Adrenal gland (tissue), 5 donors: Measurements from ENCODE around the gene CD22.

Experiments used
- CTCF ChIP-seq, 6 experiments: fragments of 450-650 bp in 4 of 6; fragments of 200-600 bp in 2 of 6; sonication (generic) in 1 of 6; IDR thresholded peaks; 1 replicate in 5 of 6; 2 replicates in 1 of 6; pipeline versions ENCODE4 v1.5.1 to v1.8.0; 2016 to 2021; ENCODE audit warnings: antibody characterized with exemption in 6 of 6, mild to moderate bottlenecking in 2 of 6, moderate library complexity in 1 of 6
- POLR2A ChIP-seq, 2 donors: fragments of 450-650 bp; IDR thresholded peaks; one replicate each; pipeline ENCODE4 v1.6.1; 2017; ENCODE audit warnings: antibody characterized with exemption in 2 of 2, mild to moderate bottlenecking in 2 of 2, moderate library complexity in 1 of 2
- donor health status: DM: no; HTN: no; CAD: no.

DNA sequence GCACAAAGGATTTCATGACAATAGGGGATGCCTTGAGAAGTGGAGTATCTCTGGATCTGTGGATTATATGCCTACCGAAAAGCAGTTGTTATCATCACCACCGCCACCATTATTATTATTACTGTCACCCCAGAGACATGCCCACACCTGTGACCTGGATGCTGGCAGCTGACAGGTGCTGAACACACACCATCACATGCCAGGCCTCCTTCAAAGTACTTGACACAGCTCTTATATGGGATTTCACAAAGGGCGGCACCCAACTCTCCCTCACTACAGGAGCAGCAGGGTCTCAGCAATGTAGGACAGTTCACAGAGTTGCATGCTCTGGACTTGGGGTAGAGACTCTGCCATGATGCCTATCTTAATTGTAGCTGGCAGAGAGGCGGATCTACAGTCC is 36.3 kb downstream of the CD22 start:
- TF ChIP-seq CTCF (IDR thresholded peaks at IDR 0.05), result no peak
- no peak for TF ChIP-seq POLR2A (IDR thresholded peaks at IDR 0.05)
